VCaP (cell line): ENCODE data around the gene PAEP.

Source experiments
- H3K27ac ChIP-seq: fragments of 450-650 bp; 2 replicates; pipeline ENCODE4 v1.5.1; 2017
- CTCF ChIP-seq: fragments of 450-650 bp; conservative IDR thresholded peaks from 2 replicates; pipeline ENCODE4 v1.5.1; 2017; ENCODE audit warnings: mild to moderate bottlenecking, moderate library complexity

PAEP gene

GRCh38 chr9:135565141-135565628 lies 3.6 kb downstream of the PAEP start:
- TF ChIP-seq CTCF = no peak
- no peak overlapping the region for H3K27ac ChIP-seq

GRCh38 chr9:135565636-135566035 lies 4.1 kb downstream of the PAEP start:
- no peak overlapping the region for H3K27ac ChIP-seq
- TF ChIP-seq CTCF = no peak

DNA sequence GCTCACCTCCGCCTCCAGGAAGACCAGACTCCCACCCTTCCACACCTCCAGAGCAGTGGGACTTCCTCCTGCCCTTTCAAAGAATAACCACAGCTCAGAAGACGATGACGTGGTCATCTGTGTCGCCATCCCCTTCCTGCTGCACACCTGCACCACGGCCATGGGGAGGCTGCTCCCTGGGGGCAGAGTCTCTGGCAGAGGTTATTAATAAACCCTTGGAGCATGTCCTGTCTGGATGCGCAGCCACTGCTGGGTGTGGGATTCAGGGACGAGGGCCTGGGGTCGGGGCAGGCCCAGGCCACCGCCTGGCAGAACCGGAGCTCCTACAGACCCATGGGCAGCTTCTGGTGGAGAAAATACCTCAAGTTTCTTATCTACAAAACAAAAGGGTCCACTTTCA lies 5.0 kb downstream of the PAEP start:
- no peak for TF ChIP-seq CTCF
- H3K27ac ChIP-seq = no peak overlapping the region

GRCh38 chr9:135567311-135567710 lies 5.8 kb downstream of the PAEP start:
- no peak overlapping the region for H3K27ac ChIP-seq
- no peak for TF ChIP-seq CTCF

DNA sequence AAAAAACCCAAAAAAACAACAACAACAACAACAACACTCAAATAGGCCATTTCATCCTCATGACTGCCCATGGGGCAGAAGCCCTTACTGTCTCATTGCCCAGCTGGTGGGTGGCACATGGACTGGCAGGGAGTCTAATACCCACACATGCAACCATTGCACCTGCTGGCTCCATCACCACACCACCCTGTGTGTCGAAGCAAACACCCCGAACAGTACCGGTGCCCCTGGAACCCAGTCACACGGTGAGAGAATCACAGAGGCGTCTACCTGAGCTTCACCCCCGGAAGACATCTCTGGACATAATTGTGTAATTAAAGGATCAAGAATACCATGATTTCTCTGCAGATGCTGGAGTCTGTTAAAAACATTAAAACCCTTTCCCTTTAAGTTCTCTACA lies 6.5 kb downstream of the PAEP start:
- no peak overlapping the region for H3K27ac ChIP-seq
- no peak for TF ChIP-seq CTCF

GRCh38 chr9:135570456-135570855 lies 8.9 kb downstream of the PAEP start:
- TF ChIP-seq CTCF = no peak

GRCh38 chr9:135572233-135572632 lies 10.7 kb downstream of the PAEP start:
- no peak for TF ChIP-seq CTCF

More at GRCh38 chr9:135570456-135570855, 8.9 kb downstream of the PAEP start:
- H3K27ac ChIP-seq = no peak overlapping the region

DNA sequence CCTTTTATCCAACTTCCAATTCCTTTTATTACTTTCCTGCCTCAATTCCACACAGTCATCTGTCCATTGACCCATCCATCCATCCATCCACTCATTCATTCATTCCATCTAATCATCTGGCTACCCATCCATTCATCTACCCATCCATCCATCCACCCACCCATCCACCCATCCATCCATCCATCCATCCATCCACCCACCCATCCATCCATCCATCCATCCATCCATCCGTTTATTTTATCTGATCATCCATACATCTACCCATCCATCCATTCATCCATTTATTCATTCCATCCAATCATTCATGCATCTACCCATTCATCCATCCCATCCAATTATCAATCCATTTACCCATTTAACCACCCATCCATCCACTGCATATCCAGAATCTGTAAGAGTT lies 11.6 kb downstream of the PAEP start:
- no peak for TF ChIP-seq CTCF
- H3K27ac ChIP-seq = no peak overlapping the region

More at GRCh38 chr9:135572233-135572632, 10.7 kb downstream of the PAEP start:
- H3K27ac ChIP-seq = no peak overlapping the region
